Fibroblast of skin of scalp (primary cell): ENCODE data around the gene CCSER2. TPM values are rescaled to one million over a fixed set of nuclear protein-coding genes. Genes with fewer than 3 reads are reported as not detected.
"Not testable (repeated sequence)": the region's sequence is repeated elsewhere in the genome, so short reads cannot be mapped to it uniquely, and the experiment has no call there.

Source experiments
- DNase-seq: peaks from one replicate; pipeline ENCODE4 v3.0.0-alpha.2; 2013
- polyA plus RNA-seq, 2 experiments: library from polyadenylated mRNA; unstranded; fragments of 120-200 nt; gene quantifications; one replicate each; pipeline ENCODE4 v1.2.1, GENCODE V29; 2013; ENCODE audit not compliant: insufficient read length in 2 of 2

The CCSER2 gene, protein sequence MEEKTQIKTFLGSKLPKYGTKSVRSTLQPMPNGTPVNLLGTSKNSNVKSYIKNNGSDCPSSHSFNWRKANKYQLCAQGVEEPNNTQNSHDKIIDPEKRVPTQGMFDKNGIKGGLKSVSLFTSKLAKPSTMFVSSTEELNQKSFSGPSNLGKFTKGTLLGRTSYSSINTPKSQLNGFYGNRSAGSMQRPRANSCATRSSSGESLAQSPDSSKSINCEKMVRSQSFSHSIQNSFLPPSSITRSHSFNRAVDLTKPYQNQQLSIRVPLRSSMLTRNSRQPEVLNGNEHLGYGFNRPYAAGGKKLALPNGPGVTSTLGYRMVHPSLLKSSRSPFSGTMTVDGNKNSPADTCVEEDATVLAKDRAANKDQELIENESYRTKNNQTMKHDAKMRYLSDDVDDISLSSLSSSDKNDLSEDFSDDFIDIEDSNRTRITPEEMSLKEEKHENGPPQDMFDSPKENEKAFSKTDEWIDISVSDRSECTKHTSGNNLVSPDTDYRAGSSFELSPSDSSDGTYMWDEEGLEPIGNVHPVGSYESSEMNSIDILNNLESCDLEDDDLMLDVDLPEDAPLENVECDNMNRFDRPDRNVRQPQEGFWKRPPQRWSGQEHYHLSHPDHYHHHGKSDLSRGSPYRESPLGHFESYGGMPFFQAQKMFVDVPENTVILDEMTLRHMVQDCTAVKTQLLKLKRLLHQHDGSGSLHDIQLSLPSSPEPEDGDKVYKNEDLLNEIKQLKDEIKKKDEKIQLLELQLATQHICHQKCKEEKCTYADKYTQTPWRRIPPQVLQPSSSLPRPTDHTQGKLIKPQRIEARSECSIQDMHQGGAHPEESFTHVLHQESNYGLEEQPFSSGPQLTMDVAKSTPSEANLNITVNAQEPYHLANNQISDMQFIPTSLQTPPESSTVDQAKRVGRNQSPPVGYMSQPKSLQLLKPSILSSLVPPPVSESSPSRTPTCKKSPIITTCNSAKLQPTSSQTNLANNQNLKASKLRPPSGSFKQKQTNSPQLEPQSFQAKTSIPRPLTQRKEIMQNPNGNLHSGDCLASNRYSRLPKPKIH
- 37.8 TPM for polyA plus RNA-seq (2013, experiment 1 of 2; ENCODE audit: insufficient read length)
- polyA plus RNA-seq (2013, experiment 2 of 2; ENCODE audit: insufficient read length): 44.0 TPM

GRCh38 chr10:84328418-84329195, at the start of gene CCSER2:
Gene CCSER2 (plus strand): TSS chr10:84328589. CDS start chr10:84371053, 42,464 bp downstream.
- DNase-seq: peak; percentile 90

DNA sequence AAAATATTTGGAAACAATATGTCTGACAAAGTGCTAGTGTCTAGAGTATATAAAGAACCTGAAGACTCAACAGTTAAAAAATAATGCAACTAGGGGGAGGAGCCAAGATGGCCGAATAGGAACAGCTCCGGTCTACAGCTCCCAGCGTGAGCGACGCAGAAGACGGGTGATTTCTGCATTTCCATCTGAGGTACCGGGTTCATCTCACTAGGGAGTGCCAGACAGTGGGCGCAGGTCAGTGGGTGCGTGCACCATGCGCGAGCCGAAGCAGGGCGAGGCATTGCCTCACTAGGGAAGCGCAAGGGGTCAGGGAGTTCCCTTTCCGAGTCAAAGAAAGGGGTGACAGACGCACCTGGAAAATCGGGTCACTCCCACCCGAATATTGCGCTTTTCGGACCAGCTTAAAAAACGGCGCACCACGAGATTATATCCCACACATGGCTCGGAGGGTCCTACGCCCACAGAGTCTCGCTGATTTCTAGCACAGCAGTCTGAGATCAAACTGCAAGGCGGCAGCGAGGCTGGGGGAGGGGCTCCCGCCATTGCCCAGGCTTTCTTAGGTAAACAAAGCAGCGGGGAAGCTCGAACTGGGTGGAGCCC, 48.4 kb upstream of the CCSER2 start:
- DNase-seq: not testable (repeated sequence)

DNA sequence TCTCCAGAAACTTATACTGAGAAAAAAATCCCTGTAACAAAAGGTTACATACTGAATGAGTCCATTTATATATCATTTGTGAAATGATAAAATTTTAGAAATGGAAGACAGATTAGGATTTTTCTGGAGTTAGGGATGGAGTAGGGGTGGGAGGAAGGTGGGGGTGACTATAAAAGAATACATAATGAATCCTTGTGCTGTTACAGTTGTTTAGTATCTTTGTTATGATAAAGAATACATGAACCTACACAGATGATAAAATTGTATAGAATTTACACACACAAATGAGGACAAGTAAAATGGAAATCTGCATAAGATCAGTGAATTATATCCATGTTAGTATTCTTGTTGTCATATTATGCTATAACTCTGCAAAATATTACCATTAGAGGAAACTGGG, 41.7 kb upstream of the CCSER2 start:
- no peak for DNase-seq

DNA sequence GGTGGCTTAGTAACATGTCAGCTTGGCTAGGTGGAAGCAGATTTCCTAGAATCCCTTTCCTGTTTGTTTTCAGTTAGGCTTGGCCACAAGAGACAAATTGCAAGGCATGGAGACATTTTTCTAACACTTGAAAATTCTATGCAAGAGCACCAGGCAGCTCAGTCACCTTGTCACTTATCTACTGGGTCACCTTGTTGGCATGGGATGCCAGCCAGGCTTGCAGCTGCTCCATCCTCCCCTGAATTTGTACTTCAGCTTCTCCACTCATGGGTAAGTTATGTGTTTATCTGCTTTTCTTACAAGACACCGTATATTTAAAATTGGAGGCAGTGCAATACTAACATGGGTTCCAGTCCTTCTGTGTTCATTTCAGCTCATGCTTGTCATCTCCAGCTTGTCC, 40.2 kb upstream of the CCSER2 start:
- DNase-seq: no peak

- no peak for DNase-seq
These were observed 38.7 kb upstream of the CCSER2 start for GRCh38 chr10:84289521-84290200.

- DNase-seq: no peak
These were observed 38.2 kb upstream of the CCSER2 start for GRCh38 chr10:84290235-84290634.

GRCh38 chr10:84291384-84291783, 37.0 kb upstream of the CCSER2 start:
- DNase-seq: peak; percentile 61

- no peak for DNase-seq
These were observed 35.9 kb upstream of the CCSER2 start for GRCh38 chr10:84292502-84292901.

GRCh38 chr10:84293171-84293570, 35.2 kb upstream of the CCSER2 start:
- DNase-seq: no peak

DNA sequence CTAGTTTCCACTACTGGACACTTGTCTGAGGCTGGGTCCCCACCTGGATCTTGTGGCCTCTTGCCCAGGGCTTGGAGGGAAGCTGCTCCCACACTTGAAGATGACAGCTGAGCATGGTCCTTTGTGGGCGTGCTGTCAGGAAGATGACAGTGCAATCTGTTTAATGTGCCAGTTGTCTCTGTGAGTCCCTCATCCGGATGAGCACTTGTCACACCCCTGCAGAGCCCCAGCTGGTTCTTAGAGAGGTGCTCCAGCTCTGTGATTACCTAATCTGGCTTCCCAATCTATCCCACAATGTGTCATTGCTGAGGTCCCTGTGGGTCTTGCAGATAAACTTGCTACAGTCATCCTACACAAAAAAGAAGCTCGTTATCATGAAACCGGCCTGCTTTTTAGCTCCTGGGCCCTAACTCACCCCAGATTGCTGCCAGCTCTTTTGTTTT, 34.8 kb upstream of the CCSER2 start:
- DNase-seq: no peak

DNA sequence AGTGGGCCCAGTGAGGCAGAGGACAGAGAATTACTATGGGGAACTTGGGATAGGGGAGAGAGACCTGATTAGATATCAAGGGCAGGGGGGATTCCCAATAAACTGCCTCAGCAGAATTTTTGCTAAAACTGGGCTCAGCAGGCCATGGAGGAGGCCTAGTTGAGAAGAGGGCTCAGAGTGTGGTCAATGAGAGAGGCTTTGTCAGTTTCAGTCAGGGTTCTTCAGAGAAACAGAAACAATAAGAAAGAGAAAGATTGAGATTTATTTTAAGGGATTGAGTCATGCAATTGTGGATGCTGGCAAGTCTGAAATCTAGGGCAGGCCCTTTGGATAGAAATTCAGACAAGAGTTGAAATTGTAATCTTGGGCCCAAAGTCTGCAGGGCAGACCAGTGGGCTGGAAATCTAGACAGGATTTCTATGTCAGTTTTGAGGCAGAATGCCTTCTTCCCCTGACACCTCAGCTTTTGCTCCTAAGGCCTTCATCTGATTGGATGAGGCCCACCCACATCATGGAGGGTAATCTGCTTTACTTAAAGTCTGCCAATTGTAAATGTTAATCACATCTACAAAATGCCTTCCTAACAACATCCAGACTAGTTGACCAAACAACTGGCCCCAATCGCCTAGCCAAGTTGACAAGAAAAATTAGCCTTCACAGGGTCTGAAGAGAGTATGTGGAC, 33.5 kb upstream of the CCSER2 start:
- no peak for DNase-seq

GRCh38 chr10:84296091-84296981, 32.1 kb upstream of the CCSER2 start:
- peak; percentile 75 for DNase-seq

DNA sequence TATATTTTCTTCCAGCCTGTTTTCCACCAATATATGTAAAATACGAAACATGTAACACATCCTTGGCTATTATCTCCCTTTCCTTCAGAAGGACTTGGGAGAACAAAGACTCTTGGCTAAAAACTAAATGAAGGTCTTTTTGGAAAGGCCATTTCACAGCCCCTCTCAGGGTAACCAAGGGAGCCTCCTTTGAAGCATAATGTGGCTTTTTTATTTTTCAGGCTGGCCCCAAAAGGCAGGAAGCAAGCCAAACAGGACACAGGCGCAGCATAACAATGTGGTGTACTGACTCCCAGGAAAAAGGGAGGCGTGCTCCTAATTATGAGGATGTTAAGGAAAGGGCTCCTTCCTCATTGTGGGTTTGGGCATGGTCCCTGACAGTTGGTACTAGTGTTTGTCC, 30.3 kb upstream of the CCSER2 start:
- no peak for DNase-seq

DNA sequence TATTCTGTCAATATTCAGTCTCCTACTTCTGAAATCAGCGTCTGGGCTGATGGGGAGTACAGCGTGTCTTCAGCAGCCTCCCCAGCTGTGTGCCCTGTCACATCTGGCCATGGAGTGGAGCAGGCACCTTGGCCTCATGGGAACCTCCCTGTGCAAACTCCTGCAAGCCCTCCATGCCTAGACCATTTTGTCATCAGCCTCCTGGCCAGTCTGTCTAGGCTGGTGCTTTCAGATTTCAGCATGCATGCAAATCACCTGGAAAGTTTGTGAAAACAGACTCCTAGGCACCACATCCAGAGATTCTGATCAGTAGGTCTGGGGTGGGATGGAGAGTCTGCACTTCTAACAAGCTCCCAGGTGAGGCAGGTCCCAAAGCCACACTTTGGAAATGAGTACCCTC, 26.2 kb upstream of the CCSER2 start:
- no peak for DNase-seq

DNA sequence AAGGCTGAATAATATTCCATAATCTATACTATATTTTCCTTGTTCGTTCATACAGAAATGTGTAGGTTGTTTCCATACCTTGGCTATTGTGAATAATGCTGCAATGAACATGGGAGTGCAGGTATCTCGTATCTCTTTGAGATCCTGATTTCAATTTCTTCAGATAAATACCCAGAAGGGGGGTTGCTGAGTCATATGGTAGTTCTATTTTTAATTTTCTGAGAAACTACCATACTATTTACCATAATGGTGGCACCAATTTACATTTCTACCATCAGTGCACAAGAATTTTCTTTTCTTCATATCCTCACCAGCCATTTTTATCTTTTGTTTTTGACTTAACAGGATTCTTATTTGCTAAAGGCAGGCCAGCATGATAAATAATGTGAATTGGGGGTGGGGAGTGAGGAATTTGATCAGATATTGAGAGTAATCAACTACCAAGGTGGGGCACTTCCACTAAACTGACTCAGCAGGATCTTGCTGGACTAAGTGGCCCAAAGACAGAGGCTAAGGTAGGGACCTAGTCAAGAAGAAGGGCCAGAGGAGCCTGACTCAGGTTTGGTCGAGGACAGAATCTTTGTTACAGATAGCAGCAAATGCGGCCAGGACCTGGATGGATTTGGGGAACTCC, 21.5 kb upstream of the CCSER2 start:
- DNase-seq: no peak

DNA sequence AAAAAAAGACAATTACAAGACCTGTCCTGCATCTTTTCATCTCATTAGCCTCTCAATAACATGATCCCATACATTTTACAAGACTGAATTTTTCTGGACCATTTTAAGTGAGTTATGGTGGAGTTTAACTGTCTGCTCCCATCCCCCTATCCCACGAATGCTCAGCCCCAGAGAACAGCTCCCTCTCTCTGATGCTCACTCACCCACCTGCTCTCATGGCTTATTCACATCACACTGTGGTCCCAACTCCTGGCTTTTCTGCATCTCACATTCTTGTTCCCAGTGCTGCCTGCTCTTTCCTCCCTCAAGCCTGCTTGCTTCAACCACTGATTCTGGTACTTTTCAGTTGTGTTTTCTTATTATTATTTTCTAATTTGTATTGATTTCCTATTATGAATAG, 20.4 kb upstream of the CCSER2 start:
- DNase-seq: no peak

DNA sequence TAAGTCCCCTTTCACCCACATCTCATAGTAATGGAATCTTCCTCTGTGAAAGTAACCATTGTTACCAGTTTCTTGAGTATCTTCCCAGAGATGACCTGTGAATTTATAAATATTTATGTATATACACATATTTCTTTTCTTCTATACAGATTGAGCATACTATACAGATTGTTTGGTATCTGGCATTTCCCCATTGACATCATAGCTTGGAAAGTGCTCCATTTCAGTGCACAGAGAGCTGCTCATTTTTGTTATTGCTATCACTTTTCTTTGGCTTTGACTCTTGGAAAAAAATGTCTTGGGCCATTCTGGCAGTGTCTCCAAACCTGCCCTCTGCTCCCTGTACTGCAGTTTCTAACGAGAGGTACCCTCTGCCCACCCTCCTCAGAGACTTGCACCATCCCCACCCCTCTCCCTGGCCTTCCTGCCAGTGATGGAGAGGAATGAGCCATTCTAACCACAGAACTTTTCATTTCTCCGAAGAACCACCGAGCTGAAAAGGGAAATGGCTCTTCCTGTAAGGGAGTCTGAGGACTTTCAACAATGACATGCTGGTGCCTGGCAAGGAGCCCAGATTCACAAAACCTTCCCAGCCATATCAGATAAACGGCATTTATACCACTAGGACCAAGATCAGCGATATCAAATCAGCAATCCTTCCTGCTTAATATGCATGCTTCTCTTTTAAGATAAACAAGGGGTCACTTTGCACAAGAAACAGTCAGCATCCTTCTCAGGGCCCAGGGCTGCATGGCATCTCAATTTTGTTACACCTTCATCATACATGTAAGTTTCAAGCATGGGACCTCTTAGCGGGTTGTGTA, 19.7 kb upstream of the CCSER2 start:
- peak; percentile 58 for DNase-seq

- peak; percentile 25 for DNase-seq
These were observed 17.9 kb upstream of the CCSER2 start for GRCh38 chr10:84310470-84310869.
